CD4-positive, alpha-beta T cell treated with Interleukin-15 for 1 hour (primary cell): ENCODE data around the gene RNF114.
"Not testable (repeated sequence)": the region's sequence is repeated elsewhere in the genome, so short reads cannot be mapped to it uniquely, and the experiment has no call there.

Source experiments
- DNase-seq: peaks from one replicate; pipeline ENCODE4 v3.0.0-alpha.2; 2020

RNF114 gene

GRCh38 chr20:49928411-49929141 is 7.6 kb upstream of the RNF114 start:
- peak; percentile 75 for DNase-seq

DNA sequence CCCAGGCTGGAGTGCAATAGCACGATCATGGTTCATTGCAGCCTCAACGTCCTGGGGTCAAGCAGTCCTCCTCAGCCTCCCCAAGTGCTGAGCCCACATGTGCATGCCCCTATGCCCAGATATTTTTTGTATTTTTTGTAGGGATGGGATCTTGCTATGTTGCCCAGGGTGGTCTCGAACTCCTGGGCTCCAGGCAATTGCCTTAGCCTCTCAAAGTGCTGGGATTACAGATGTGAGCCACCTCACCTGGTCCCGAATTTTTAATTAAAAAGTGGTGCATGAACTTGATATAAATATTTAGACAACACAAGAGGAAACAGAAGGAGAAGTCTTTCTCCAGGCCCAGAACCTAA is 7.1 kb upstream of the RNF114 start:
- DNase-seq = no peak

DNA sequence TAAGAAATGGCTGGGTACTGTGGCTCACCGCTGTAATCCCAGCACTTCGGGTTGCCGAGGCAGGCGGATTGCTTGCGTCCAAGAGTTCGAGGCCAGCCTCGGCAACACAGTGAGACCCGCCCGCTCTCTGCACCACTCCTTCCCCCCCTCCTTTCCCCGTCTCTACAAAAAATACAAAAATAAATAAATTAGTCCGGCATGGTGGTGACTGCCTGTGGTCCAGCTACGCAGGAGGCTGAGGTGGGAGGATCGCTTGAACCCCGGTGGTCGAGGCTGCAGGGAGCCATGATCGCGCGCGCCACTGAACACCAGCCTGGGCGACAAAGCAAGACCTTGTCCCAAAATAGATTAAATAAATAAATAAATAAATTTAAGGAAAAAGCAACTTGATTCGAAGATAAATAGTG is 448 bp upstream of the RNF114 start:
- no peak for DNase-seq

GRCh38 chr20:49937027-49937929 is 1.1 kb downstream of the RNF114 start:
- DNase-seq = no peak

DNA sequence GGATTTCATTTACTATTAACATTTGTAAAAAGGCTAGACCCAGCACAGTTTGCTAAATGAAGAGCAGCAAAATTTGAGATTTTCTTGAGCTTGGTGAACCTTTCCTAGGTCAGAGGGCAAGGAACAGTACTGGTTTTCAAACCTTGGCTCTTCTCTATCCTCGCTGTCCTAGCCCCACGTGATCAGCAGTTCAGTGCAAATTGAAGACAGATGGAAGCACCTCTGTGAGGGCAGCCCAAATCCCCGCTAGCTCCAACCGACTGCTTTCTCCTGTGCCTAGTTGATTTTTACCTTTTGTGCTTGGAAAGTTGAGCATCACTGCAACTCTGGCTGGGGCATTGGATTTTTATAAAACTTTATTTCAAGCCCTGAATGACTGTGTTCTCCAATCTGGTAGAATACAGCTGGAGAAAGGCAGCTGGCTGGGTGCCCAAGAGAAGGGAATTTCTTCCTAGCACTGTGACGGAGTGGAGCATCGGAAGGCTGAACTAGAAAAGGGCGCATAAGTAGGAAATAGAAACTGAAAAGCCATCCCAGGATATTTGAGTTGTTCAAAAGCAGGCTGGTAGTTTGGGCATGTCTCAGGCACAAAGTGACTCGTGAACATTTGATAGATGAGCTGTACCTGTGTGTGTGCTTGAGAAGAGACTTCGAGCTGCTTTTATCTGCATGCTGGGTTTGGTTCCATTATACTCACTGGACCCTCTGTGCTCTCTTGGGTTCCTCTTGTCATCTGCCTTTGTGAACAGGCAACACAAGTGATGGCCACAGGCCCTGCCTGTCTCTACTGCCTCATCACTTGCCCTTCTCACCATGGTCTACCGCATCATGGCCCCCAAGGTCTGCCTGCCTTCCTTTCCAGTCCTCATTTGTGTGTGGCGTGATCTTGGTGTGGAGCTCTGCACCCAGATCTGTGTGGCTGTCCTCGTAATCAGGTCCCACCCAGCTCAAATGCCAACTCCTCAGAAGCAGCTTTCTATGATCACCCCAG is 2.3 kb downstream of the RNF114 start:
- DNase-seq = no peak

- DNase-seq = no peak
Measured at GRCh38 chr20:49941456-49941855, 5.3 kb downstream of the RNF114 start.

DNA sequence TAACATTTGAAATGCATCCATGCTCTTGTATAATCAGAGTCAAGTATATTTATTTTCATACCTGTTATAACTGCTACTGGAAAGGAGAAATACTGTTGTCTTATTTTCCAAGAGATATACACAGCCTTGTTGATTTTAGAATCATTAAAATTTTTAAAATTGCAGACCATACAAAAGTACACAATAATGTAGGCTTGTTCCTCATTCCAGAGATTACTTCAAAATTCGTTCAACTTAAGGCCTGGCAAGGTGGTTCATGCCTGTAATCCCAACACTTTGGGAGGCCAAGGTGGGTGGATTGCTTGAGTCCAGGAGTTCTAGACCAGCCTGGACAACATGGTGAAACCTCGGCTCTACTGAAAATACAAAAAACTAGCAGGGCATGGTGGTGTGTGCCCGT is 6.1 kb downstream of the RNF114 start:
- no peak for DNase-seq

DNA sequence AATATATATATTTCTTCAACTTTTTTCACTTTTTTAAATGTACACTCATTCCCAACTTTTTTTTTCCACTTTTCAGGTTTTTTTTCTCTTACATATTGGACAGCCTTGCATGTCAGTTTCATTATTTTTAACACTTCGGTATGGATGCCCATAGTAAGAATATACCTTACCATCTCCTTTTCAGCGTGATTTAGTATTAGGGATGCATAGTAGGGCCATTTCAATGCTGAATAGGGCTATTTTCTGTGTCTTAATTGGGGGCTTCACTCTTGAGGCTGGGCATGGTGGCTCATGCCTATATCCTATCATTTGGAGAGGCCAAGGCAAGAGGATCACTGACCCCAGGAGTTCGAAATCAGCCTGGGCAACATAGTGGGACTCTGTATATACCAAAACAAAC is 6.7 kb downstream of the RNF114 start:
- no peak for DNase-seq

GRCh38 chr20:49945306-49945700 is 9.1 kb downstream of the RNF114 start:
- no peak for DNase-seq

DNA sequence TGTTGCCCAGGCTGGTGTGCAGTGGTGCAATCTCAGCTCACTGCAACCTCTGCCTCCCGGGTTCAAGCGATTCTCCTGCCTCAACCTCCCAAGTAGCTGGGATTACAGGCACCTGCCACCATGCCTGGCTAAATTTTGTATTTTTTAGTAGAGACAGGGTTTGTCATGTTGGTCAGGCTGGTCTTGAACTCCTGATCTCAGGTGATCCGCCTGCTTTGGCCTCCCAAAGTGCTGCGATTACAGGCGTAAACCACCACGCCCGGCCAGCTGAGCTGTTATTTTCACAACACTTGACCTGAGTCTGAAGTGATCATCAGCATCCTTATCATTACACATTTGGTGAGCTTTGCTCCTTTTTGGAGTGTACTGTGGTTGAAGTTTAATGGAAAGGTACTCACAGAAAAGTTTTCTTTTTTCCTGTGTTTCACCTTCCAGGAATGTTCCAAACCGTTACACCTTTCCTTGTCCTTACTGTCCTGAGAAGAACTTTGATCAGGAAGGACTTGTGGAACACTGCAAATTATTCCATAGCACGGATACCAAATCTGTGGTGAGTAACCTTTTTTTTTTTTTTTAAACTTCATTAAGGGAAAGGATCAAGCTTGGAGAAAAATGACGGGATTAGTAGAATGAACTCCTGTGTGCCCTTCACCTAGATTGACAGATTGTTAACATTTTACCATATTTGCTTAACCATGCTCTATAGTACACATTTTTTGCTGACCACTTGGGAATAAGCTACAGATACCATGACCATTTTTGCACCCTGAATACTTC is 9.7 kb downstream of the RNF114 start:
- DNase-seq = no peak

DNA sequence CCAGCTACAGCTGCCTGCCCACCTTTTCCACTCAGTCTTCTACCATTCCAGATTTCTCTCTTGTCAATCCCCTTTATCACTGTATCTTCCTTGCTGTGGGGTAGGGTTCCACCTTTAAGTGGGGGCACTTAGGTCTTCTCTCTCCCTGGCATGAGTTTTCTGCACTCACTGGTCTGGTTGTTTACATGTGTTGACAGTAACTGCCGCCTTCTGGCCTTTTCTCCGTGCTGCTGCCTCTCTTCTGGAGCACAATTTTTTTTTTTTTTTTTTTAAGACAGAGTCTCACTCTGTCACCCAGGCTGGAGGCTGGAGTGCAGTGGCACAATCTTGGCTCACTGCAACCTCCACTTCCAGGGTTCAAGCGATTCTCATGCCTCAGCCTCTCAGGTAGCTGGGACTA is 12.0 kb downstream of the RNF114 start:
- DNase-seq = no peak

- DNase-seq = no peak
Measured at GRCh38 chr20:49948809-49949507, 12.8 kb downstream of the RNF114 start.

GRCh38 chr20:49951151-49951550 is 15.0 kb downstream of the RNF114 start:
- no peak for DNase-seq

- DNase-seq = no peak
Measured at GRCh38 chr20:49955167-49955566, 19.0 kb downstream of the RNF114 start.

DNA sequence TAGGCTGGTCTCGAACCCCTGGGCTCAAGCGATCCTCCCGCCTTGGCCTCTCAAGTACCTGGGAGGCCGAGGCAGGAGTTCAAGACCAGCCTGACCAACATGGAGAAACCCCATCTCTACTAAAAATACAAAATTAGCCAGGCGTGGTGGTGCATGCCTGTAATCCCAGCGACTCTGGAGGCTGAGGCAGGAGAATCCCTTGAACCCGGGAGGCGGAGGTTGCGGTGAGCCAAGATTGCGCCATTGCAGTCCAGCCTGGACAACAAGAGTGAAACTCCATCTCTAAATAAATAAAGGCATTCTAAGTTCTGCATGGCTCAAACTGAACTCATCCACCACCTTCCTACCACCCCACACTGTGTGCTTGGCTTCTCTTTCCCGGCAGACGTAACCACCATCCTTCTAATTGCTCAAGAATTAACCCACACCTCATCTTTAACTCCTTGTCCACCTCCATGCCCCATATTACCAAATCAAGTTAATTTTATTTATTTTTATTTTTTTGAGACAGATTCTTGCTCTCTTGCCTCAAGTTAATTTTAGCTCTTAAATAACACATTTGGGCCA is 19.7 kb downstream of the RNF114 start:
- not testable (repeated sequence) for DNase-seq

DNA sequence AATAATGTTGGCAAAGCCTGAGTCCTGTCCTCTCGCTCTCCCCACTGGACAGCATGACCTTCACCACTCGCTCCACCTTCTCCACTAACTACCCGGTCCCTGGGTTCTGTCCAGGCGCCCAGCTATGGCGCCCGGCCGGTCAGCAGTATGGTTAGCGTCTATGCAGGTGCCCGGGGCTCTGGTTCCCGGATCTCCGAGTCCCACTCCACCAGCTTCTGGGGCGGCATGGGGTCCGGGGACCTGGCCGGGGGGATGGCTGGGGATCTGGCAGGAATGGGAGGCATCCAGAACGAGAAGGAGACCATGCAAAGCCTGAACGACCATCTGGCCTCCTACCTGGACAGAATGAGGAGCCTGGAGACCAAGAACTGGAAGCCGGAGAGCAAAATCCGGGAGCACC is 20.5 kb downstream of the RNF114 start:
- DNase-seq = no peak

- not testable (repeated sequence) for DNase-seq
Measured at GRCh38 chr20:49957089-49957938, 21.1 kb downstream of the RNF114 start.

DNA sequence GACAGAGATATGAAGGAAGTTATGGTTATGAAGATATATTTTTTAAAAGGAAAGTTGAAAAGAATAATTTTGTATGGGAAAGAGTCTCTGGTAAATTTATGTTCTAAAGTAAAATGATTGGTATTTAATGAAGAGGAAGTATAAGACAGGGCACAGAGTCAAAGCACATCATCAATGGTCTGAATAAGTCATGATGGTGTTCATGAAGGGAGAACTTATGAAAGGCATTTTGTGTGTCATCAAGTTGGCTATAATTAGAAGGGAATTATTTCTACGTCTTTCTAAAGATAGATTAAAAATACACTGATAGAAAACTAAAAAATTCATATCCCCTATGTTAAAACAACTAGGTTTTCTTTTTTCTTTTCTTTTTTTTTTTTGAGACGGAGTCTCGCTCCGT is 25.2 kb downstream of the RNF114 start:
- no peak for DNase-seq

GRCh38 chr20:49964964-49965780 is 29.0 kb downstream of the RNF114 start:
- no peak for DNase-seq
